Measurements from ENCODE around the gene NOTCH1. TPM values are rescaled to one million over a fixed set of nuclear protein-coding genes. Genes with fewer than 3 reads are reported as not detected.

The NOTCH1 gene
- total and polyA plus RNA-seq, 8 donors, result 9.3 to 39.8 (median 22.5) TPM

DNA sequence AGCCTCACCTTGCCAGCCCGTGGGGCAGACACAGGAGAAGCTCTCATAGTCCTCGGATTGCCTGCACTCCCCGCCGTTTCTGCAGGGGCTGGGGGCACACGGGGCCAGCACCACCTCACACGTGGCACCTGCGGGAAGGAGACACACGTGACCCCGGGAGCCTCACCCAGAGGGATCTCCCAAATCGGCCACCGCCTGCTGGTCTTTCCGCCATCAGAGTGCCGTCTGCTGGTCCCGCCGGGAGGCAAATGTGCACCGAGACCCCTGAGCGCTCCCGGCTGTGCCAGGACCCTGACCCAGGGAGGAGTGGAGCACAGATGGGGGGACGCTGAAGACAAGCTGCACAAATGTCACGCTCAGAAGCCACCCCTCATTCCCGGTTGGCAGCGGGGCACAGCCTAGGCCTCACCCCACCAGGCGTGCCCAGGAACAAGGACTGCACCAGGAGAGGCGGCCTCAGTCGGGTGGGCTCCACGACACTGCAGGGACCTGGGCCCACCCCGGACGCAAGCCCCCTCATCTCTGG lies 34.6 kb downstream of the NOTCH1 start:
- FAIRE-seq, result no peak
- peak overlapping the region in 2 of 4 donors; percentile 17 to 28 for H3K27ac ChIP-seq
- WGBS, 2 donors, result 91% methylated on average over 28 of the region's 28 CpGs
- ATAC-seq, result no peak
- H3K4me3 ChIP-seq, result no peak overlapping the region
- no peaks in the 10 kb centered on the region for H3K9me3 ChIP-seq
- H3K36me3 ChIP-seq, result peaks cover 14 to 95% (median 74%) of the 10 kb centered on the region in 3 donors
- intact Hi-C loops (cut with DNase I), result no loop called here
- no peak for DNase-seq
- H3K27me3 ChIP-seq, result no peaks in the 10 kb centered on the region
- H3K4me1 ChIP-seq, result no peaks in the 10 kb centered on the region
- TF ChIP-seq, protein P1, sequence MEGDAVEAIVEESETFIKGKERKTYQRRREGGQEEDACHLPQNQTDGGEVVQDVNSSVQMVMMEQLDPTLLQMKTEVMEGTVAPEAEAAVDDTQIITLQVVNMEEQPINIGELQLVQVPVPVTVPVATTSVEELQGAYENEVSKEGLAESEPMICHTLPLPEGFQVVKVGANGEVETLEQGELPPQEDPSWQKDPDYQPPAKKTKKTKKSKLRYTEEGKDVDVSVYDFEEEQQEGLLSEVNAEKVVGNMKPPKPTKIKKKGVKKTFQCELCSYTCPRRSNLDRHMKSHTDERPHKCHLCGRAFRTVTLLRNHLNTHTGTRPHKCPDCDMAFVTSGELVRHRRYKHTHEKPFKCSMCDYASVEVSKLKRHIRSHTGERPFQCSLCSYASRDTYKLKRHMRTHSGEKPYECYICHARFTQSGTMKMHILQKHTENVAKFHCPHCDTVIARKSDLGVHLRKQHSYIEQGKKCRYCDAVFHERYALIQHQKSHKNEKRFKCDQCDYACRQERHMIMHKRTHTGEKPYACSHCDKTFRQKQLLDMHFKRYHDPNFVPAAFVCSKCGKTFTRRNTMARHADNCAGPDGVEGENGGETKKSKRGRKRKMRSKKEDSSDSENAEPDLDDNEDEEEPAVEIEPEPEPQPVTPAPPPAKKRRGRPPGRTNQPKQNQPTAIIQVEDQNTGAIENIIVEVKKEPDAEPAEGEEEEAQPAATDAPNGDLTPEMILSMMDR (IDR thresholded peaks at IDR 0.05), result no peak

DNA sequence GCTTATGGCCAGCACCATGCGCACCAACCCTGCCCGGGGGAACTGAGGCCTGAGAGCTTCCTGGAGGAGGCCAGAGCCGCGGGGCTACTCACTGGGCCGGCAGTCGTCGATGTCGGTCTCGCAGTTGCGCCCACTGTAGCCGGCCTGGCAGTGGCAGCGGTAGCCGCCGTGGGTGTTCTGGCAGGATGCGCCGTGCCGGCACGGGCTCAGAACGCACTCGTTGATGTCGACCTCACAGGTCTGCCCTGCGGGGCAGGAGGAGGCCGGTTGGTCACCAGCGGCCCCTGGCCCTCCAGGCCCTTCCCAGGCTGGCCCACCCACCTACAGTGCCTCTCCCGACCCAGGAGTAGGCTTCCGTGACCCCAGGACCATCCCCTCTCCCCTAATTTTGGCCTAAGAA lies 35.3 kb downstream of the NOTCH1 start:
- TF ChIP-seq, protein P1 (IDR thresholded peaks at IDR 0.05), result no peak
- FAIRE-seq (no peak), DNase-seq (no peak), ATAC-seq (no peak)
- Histone ChIP-seq H3K4me3 (no peak overlapping the region), H3K27me3 (no peaks in the 10 kb centered on the region), H3K36me3 (peaks cover 17 to 95% (median 71%) of the 10 kb centered on the region in 3 donors), H3K9me3 (no peaks in the 10 kb centered on the region), H3K27ac (peak overlapping the region in 1 of 4 donors; percentile 28), H3K4me1 (no peaks in the 10 kb centered on the region)
- 89 to 93% methylated on average over 16 to 26 of the region's 26 CpGs for WGBS, 2 donors
- intact Hi-C loops (cut with DNase I), result no loop called here

DNA sequence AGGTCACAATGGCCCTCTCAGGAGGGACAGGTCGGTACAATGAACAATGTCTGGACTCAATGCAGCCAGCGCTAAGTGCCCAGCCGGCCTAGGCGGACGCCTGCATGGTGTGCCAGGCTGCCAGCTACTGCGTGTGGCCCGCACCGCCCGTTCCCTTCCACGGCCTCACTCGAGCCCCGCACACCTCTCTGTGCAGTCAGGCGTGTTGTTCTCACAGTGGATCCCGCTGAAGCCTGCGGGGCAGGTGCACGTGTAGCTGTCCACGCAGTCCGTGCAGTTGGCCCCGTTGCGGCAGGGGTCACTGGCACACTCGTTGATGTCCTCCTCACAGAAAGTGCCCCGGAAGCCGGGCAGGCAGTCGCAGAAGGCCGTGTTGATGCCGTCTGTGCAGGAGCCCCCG lies 36.3 kb downstream of the NOTCH1 start:
- H3K27ac ChIP-seq, result no peak overlapping the region
- FAIRE-seq (no peak), DNase-seq (no peak), ATAC-seq (no peak)
- peaks cover 13 to 95% (median 71%) of the 10 kb centered on the region in 3 donors for H3K36me3 ChIP-seq
- H3K4me1 ChIP-seq, result no peaks in the 10 kb centered on the region
- 92% methylated on average over 27 of the region's 27 CpGs for WGBS, 2 donors
- no peaks in the 10 kb centered on the region for H3K27me3 ChIP-seq
- no peak overlapping the region for H3K4me3 ChIP-seq
- H3K9me3 ChIP-seq, result no peaks in the 10 kb centered on the region
- intact Hi-C loops (cut with DNase I), result no loop called here
- TF ChIP-seq, protein P1 (IDR thresholded peaks at IDR 0.05), result no peak

DNA sequence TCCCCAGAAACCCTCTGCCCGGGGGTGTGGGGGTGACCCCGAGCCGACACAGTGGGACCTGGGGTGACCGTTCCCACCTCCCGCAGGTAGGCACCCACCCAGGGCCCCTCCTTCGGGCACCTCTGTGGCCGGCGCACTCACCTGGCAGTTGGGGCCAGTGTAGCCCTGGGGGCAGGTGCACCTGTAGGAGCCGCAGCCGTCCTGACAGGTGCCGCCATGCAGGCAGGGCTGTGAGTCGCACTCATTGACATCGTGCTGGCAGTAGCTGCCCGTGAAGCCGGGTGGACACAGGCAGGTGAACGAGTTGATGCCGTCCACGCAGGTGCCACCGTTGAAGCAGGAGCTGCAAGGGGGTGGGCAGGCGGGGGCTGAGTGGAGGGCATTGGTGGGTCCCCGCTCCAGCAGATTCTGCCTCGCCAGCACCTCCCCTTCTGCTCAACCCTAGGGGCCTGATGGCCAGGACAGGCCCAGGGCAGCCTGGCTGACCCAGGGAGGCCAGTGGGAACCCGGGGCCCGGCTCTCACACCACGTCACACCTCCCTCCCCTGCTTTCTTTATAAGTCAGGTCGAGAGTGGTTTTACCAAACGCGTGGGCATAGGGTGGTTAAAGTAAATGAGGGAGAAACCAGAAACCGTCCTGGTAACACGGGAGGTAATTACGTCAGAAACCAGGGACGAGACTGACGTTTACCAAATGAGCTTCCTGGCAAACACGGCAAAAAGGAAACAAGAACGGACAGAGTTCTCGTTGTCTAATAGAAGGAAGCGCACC lies 36.9 kb downstream of the NOTCH1 start:
- no peak for FAIRE-seq
- Histone ChIP-seq H3K27me3 (no peaks in the 10 kb centered on the region), H3K9me3 (no peaks in the 10 kb centered on the region), H3K36me3 (peaks cover 12 to 95% (median 70%) of the 10 kb centered on the region in 3 donors), H3K27ac (no peak overlapping the region), H3K4me1 (no peaks in the 10 kb centered on the region), H3K4me3 (no peak overlapping the region)
- TF ChIP-seq, protein P1 (IDR thresholded peaks at IDR 0.05), result no peak
- no peak for ATAC-seq
- 93% methylated on average over 36 to 37 of the region's 37 CpGs for WGBS, 2 donors
- intact Hi-C loops (cut with DNase I), result no loop called here
- DNase-seq, result no peak

DNA sequence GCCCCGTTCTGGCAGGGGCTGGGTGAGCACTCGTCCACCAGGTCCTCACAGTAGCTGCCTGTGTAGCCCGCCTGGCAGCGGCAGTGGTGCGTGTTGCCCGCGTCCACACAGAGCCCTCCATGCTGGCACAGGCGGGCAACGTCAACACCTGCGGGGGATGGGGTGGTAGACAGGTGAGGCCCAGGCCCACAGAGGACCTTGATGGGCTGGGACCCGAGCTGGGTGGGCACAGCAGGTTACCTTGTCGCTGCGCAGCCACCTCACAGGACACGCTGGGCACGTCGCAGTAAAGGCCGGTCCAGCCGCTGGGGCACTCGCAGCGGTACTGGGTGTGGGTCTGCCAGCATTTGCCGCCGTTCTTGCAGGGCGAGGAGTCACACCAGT lies 37.9 kb downstream of the NOTCH1 start:
- Histone ChIP-seq H3K36me3 (peaks cover 12 to 95% (median 71%) of the 10 kb centered on the region in 3 donors), H3K4me3 (no peak overlapping the region), H3K9me3 (no peaks in the 10 kb centered on the region), H3K27me3 (no peaks in the 10 kb centered on the region), H3K27ac (no peak overlapping the region), H3K4me1 (no peaks in the 10 kb centered on the region)
- TF ChIP-seq, protein P1 (IDR thresholded peaks at IDR 0.05), result no peak
- intact Hi-C loops (cut with DNase I), result no loop called here
- no peak for FAIRE-seq
- no peak for ATAC-seq
- no peak for DNase-seq
- WGBS, 2 donors, result 95 to 97% methylated on average over 23 of the region's 23 CpGs
